Caco-2 (cell line): ENCODE data around the gene PRR9. TPM values are rescaled to one million over a fixed set of nuclear protein-coding genes. Genes with fewer than 3 reads are reported as not detected.

ENCODE experiments used
- BruUV-seq: library from RNA; stranded (reverse); fragments of 400-500 nt; replicated peaks from 2 replicates; lab custom pipeline; 2021; lab: Mats Ljungman, UMichigan
- CTCF ChIA-PET: fragments of 300-600 bp; sonication (Branson Sonifier 250); formaldehyde crosslinking; loops from one replicate; lab custom pipeline; 2022; ENCODE audit warnings: antibody characterized with exemption; lab: Charles Lee
- POLR2A ChIA-PET: fragments of 300-600 bp; sonication (Branson Sonifier 250); formaldehyde crosslinking; loops from one replicate; lab custom pipeline; 2022; ENCODE audit warnings: antibody characterized with exemption; lab: Charles Lee
- DNase-seq, 2 experiments: peaks; one replicate each; pipeline versions ENCODE4 v3.0.0 to v3.0.0-alpha.2; 2020 to 2022
- H3K27me3 ChIP-seq: replicated peaks from 2 replicates; pipeline ENCODE4 v1.6.0; 2011; ENCODE audit warnings: low read length; ENCODE audit not compliant: control insufficient read depth, insufficient read depth
- H3K36me3 ChIP-seq: 2 replicates; pipeline ENCODE4 v1.5.1; 2011; ENCODE audit warnings: low read length; ENCODE audit not compliant: control insufficient read depth, insufficient read depth
- H3K4me1 ChIP-seq: fragments of 250-450 bp; sonication (Bioruptor Pico); 2 replicates; pipeline ENCODE4 v1.5.1; 2020; ENCODE audit warnings: mild to moderate bottlenecking
- H3K4me3 ChIP-seq: 2 replicates; pipeline ENCODE4 v1.5.1; 2011; ENCODE audit warnings: low read depth, mild to moderate bottlenecking, control low read depth, low read length
- H3K9me3 ChIP-seq: fragments of 250-450 bp; sonication (Bioruptor Pico); 2 replicates; pipeline ENCODE4 v1.5.1; 2020; ENCODE audit warnings: mild to moderate bottlenecking, moderate library complexity
- H3K27ac Mint-ChIP-seq: one replicate; pipeline ENCODE4 v1.8.0; 2022; ENCODE audit warnings: mixed read lengths; ENCODE audit not compliant: unreplicated experiment
- H3K27me3 Mint-ChIP-seq: one replicate; pipeline ENCODE4 v1.8.0; 2022; ENCODE audit warnings: mixed read lengths; ENCODE audit not compliant: insufficient read depth, unreplicated experiment
- H3K36me3 Mint-ChIP-seq: one replicate; pipeline ENCODE4 v1.8.0; 2022; ENCODE audit warnings: mild to moderate bottlenecking, mixed read lengths; ENCODE audit not compliant: insufficient read depth, unreplicated experiment
- H3K4me1 Mint-ChIP-seq: one replicate; pipeline ENCODE4 v1.8.0; 2022; ENCODE audit warnings: low read depth, mixed read lengths; ENCODE audit not compliant: unreplicated experiment
- H3K4me3 Mint-ChIP-seq: one replicate; pipeline ENCODE4 v1.8.0; 2022; ENCODE audit warnings: mild to moderate bottlenecking, moderate library complexity, mixed read lengths; ENCODE audit not compliant: unreplicated experiment
- H3K9me3 Mint-ChIP-seq: one replicate; pipeline ENCODE4 v1.8.0; 2022; ENCODE audit warnings: mixed read lengths; ENCODE audit not compliant: unreplicated experiment
- CTCF ChIP-seq, 2 experiments: fragments of 200-600 bp in 1 of 2; IDR thresholded peaks; 1 replicate in 1 of 2; 2 replicates in 1 of 2; pipeline versions ENCODE4 v1.5.1 to v1.8.0; 2011 to 2022; ENCODE audit warnings: antibody characterized with exemption in 1 of 2, control low read depth in 1 of 2, inconsistent platforms in 1 of 2, low read depth in 1 of 2, low read length in 1 of 2, mild to moderate bottlenecking in 1 of 2, moderate library complexity in 1 of 2; ENCODE audit not compliant: insufficient read depth in 1 of 2, severe bottlenecking in 1 of 2, unreplicated experiment in 1 of 2
- intact Hi-C: fragments of 100-400 bp; cut with micrococcal nuclease; formaldehyde crosslinking; loops from one replicate; pipeline ENCODE4 v1.10.0; 2022; ENCODE audit not compliant: unreplicated experiment
- total RNA-seq: library from RNA; stranded (reverse); gene quantifications from 2 replicates; pipeline ENCODE4 v1.2.3, GENCODE V29; 2022

Gene PRR9
- total RNA-seq, 1 experiment from 2014 or later: not detected

- POLR2A ChIA-PET: no interaction called here
Measured at GRCh38 chr1:153202006-153202405, 15.4 kb upstream of the PRR9 start.

GRCh38 chr1:153203130-153203529, 14.3 kb upstream of the PRR9 start, which contains the start of gene LELP1:
LELP1 (plus strand) TSS chr1:153203430; CDS start chr1:153204708, 1,278 bp downstream.
- Mint-ChIP-seq H3K27me3 (peaks cover 23% of the 10 kb centered on the region), H3K27ac (no peak within 1 kb of the TSS), H3K9me3 (no peaks in the 10 kb centered on the region), H3K36me3 (no peaks in the 10 kb centered on the region), H3K4me3 (no peak within 1 kb of the TSS), H3K4me1 (no peaks in the 10 kb centered on the region)
- no TSS peak for BruUV-seq
- ChIA-PET POLR2A (no interaction called here), CTCF (no interaction called here)
- intact Hi-C loops: no loop called here
- Histone ChIP-seq H3K4me1 (no peaks in the 10 kb centered on the region), H3K9me3 (no peaks in the 10 kb centered on the region), H3K36me3 (no peaks in the 10 kb centered on the region), H3K4me3 (no peak within 1 kb of the TSS), H3K27me3 (no peaks in the 10 kb centered on the region)
- no peak for TF ChIP-seq CTCF (IDR thresholded peaks at IDR 0.05; ENCODE audit: insufficient read depth in 1 of 2, low read depth in 1 of 2, low read length in 1 of 2, severe bottlenecking in 1 of 2, unreplicated experiment in 1 of 2)
- no peak for DNase-seq

More at GRCh38 chr1:153202006-153202405, 15.4 kb upstream of the PRR9 start:
- BruUV-seq: no TSS peak
- H3K27me3 Mint-ChIP-seq: peaks cover 29% of the 10 kb centered on the region
- no peaks in the 10 kb centered on the region for H3K4me1 Mint-ChIP-seq
- H3K36me3 ChIP-seq: no peaks in the 10 kb centered on the region
- DNase-seq: no peak
- TF ChIP-seq CTCF (IDR thresholded peaks at IDR 0.05; ENCODE audit: insufficient read depth in 1 of 2, low read depth in 1 of 2, low read length in 1 of 2, severe bottlenecking in 1 of 2, unreplicated experiment in 1 of 2): no peak
- H3K36me3 Mint-ChIP-seq: no peaks in the 10 kb centered on the region
- no peak overlapping the region for H3K4me3 ChIP-seq
- no peaks in the 10 kb centered on the region for H3K4me1 ChIP-seq
- CTCF ChIA-PET: no interaction called here
- no peak overlapping the region for H3K4me3 Mint-ChIP-seq
- H3K27me3 ChIP-seq: no peaks in the 10 kb centered on the region
- H3K9me3 ChIP-seq: no peaks in the 10 kb centered on the region
- no peaks in the 10 kb centered on the region for H3K9me3 Mint-ChIP-seq
- intact Hi-C loops: no loop called here
- H3K27ac Mint-ChIP-seq: no peak overlapping the region

- CTCF ChIA-PET: interaction anchor here (0.6 kb wide), 1 partner anchor 49 kb away, joined by 3 read pairs; no protein-coding TSS in a partner anchor
- Mint-ChIP-seq H3K27ac (no peak overlapping the region), H3K36me3 (no peaks in the 10 kb centered on the region), H3K4me1 (no peaks in the 10 kb centered on the region), H3K9me3 (no peaks in the 10 kb centered on the region), H3K4me3 (no peak overlapping the region), H3K27me3 (peaks cover 13% of the 10 kb centered on the region)
- Histone ChIP-seq H3K9me3 (no peaks in the 10 kb centered on the region), H3K36me3 (no peaks in the 10 kb centered on the region), H3K27me3 (no peaks in the 10 kb centered on the region), H3K4me3 (no peak overlapping the region), H3K4me1 (no peaks in the 10 kb centered on the region)
- POLR2A ChIA-PET: no interaction called here
- no TSS peak for BruUV-seq
- no peak for DNase-seq
- no peak for TF ChIP-seq CTCF (IDR thresholded peaks at IDR 0.05; ENCODE audit: insufficient read depth in 1 of 2, low read depth in 1 of 2, low read length in 1 of 2, severe bottlenecking in 1 of 2, unreplicated experiment in 1 of 2)
- intact Hi-C loops: no loop called here
Measured at GRCh38 chr1:153206631-153207030, 10.8 kb upstream of the PRR9 start.
